K562 (cell line): Measurements from ENCODE around the gene DDX50. TPM values are rescaled to one million over a fixed set of nuclear protein-coding genes. Genes with fewer than 3 reads are reported as not detected.

ENCODE experiments used
- ARID1B ChIP-seq: fragments of 450-650 bp; IDR thresholded peaks from 2 replicates; pipeline ENCODE4 v1.6.1; 2016; ENCODE audit warnings: antibody characterized with exemption, mild to moderate bottlenecking, inconsistent platforms
- DMBX1 ChIP-seq: fragments of 250-450 bp; sonication (Bioruptor Pico); IDR thresholded peaks from 2 replicates; pipeline ENCODE4 v1.8.0; 2022; ENCODE audit warnings: inconsistent platforms, mild to moderate bottlenecking, moderate library complexity, borderline replicate concordance
- GTF2E2 ChIP-seq: fragments of 200-800 bp; sonication (Bioruptor generic); IDR thresholded peaks from 2 replicates; pipeline ENCODE4 v1.6.1; 2016; ENCODE audit warnings: missing genetic modification characterization, missing compliant biosample characterization
- HMG20B ChIP-seq: fragments of 250-450 bp; sonication (Bioruptor Pico); IDR thresholded peaks from 2 replicates; pipeline ENCODE4 v1.5.0; 2021; ENCODE audit warnings: mild to moderate bottlenecking
- HMGN3 ChIP-seq: IDR thresholded peaks from 2 replicates; pipeline ENCODE4 v1.6.1; 2011; ENCODE audit warnings: borderline replicate concordance, low read depth, mild to moderate bottlenecking, mixed read lengths, low read length; ENCODE audit not compliant: insufficient read length; ENCODE audit errors: extremely low read depth
- LCOR ChIP-seq: sonication (generic); formaldehyde crosslinking; IDR thresholded peaks from 2 replicates; pipeline ENCODE4 v1.8.0; 2022; ENCODE audit warnings: mild to moderate bottlenecking, missing genetic modification reagents
- MTA1 ChIP-seq: fragments of 450-650 bp; IDR thresholded peaks from 2 replicates; pipeline ENCODE4 v1.6.1; 2017; ENCODE audit warnings: borderline replicate concordance
- NEUROD1 ChIP-seq: fragments of 150-350 bp; IDR thresholded peaks from 2 replicates; pipeline ENCODE4 v1.6.1; 2014; ENCODE audit warnings: borderline replicate concordance, low read length, low read depth; ENCODE audit not compliant: partially characterized antibody
- NR2F6 ChIP-seq: fragments of 450-650 bp; formaldehyde crosslinking; IDR thresholded peaks from 2 replicates; pipeline ENCODE4 v1.4.0; 2020; ENCODE audit warnings: mild to moderate bottlenecking
- POLR2G ChIP-seq: fragments of 200-400 bp; formaldehyde crosslinking; IDR thresholded peaks from 2 replicates; pipeline ENCODE4 v1.6.1; 2017; ENCODE audit warnings: low read depth, mild to moderate bottlenecking, antibody characterized with exemption, low read length, moderate library complexity
- PTRF ChIP-seq: fragments of 450-650 bp; IDR thresholded peaks from 2 replicates; pipeline ENCODE4 v1.6.1; 2016; ENCODE audit warnings: mild to moderate bottlenecking, missing genetic modification characterization, missing compliant biosample characterization
- RBBP5 ChIP-seq: fragments of 200-600 bp; sonication (generic); IDR thresholded peaks from 2 replicates; pipeline ENCODE4 v1.6.1; 2012; ENCODE audit warnings: borderline replicate concordance, mild to moderate bottlenecking, low read length, control low read depth, inconsistent platforms; ENCODE audit not compliant: insufficient read depth, poor library complexity, severe bottlenecking
- RCOR1 ChIP-seq, 2 experiments: IDR thresholded peaks; 2 replicates each; pipeline ENCODE4 v1.6.1; 2012; ENCODE audit warnings: low read depth in 2 of 2, low read length in 2 of 2, borderline replicate concordance in 1 of 2, improper control_type of control experiment in 1 of 2
- SAFB ChIP-seq: fragments of 200-400 bp; formaldehyde crosslinking; IDR thresholded peaks from 2 replicates; pipeline ENCODE4 v1.6.1; 2017; ENCODE audit warnings: low read depth, low read length, borderline replicate concordance
- SMAD3 ChIP-seq: fragments of 450-650 bp; formaldehyde crosslinking; conservative IDR thresholded peaks from 2 replicates; pipeline ENCODE4 v1.4.0; 2020; ENCODE audit warnings: mild to moderate bottlenecking
- ZNF707 ChIP-seq: fragments of 250-450 bp; sonication (Bioruptor Pico); conservative IDR thresholded peaks from 2 replicates; pipeline ENCODE4 v1.8.0; 2022; ENCODE audit warnings: inconsistent platforms, mild to moderate bottlenecking, moderate library complexity
- polyA plus RNA-seq, 8 experiments: library from polyadenylated mRNA; depleted of rRNA in 4 of 8; stranded (reverse) in 5 of 8; unstranded in 3 of 8; fragments of >200 nt; fragmentation: Nextera tagmentation in 2 of 8; fragmentation: Illumina TruSeq in 1 of 8; extraction: Ambion mirVana in 2 of 8; extraction: Trizol in 1 of 8; gene quantifications; 2 replicates each; pipeline versions ENCODE4 v1.2.1 to v1.2.3, GENCODE V29; 2011 to 2014; ENCODE audit warnings: inconsistent platforms in 1 of 8, missing spikeins in 1 of 8
- total RNA-seq, 7 experiments: library from RNA; depleted of rRNA in 6 of 7; stranded (reverse); fragments of >200 nt in 6 of 7; fragmentation: Illumina TruSeq in 2 of 7; extraction: Trizol in 2 of 7; gene quantifications; 2 replicates each; pipeline versions ENCODE4 v1.2.1 to v1.2.3, GENCODE V29; 2011 to 2021; ENCODE audit warnings: low replicate concordance in 1 of 7
- TF ChIP-seq, protein P1 (sequence below): fragments of 250-450 bp; sonication (Bioruptor Pico); IDR thresholded peaks from 2 replicates; pipeline ENCODE4 v1.4.0; 2020
- TF ChIP-seq, protein P2 (sequence below): fragments of 450-650 bp; formaldehyde crosslinking; conservative IDR thresholded peaks from 2 replicates; pipeline ENCODE4 v1.4.0; 2022; ENCODE audit warnings: mild to moderate bottlenecking, missing genetic modification characterization
- TF ChIP-seq, protein P3 (sequence below), 2 experiments: IDR thresholded peaks in 1 of 2; conservative IDR thresholded peaks in 1 of 2; 2 replicates each; pipeline ENCODE4 v1.6.1; 2016; ENCODE audit warnings: low read depth in 2 of 2, mild to moderate bottlenecking in 1 of 2, missing compliant biosample characterization in 1 of 2, missing genetic modification characterization in 1 of 2, moderate library complexity in 1 of 2
- TF ChIP-seq, protein P4 (sequence below): fragments of 450-650 bp; formaldehyde crosslinking; IDR thresholded peaks from 2 replicates; pipeline ENCODE4 v1.4.0; 2020; ENCODE audit warnings: mild to moderate bottlenecking, moderate library complexity

DDX50 gene
- total and polyA plus RNA-seq, 9 of the 15 experiments (the other 6 are each of a cell fraction or from before 2014, with no cell fraction given) = 36.7 to 86.8 (median 57.4) TPM

DNA sequence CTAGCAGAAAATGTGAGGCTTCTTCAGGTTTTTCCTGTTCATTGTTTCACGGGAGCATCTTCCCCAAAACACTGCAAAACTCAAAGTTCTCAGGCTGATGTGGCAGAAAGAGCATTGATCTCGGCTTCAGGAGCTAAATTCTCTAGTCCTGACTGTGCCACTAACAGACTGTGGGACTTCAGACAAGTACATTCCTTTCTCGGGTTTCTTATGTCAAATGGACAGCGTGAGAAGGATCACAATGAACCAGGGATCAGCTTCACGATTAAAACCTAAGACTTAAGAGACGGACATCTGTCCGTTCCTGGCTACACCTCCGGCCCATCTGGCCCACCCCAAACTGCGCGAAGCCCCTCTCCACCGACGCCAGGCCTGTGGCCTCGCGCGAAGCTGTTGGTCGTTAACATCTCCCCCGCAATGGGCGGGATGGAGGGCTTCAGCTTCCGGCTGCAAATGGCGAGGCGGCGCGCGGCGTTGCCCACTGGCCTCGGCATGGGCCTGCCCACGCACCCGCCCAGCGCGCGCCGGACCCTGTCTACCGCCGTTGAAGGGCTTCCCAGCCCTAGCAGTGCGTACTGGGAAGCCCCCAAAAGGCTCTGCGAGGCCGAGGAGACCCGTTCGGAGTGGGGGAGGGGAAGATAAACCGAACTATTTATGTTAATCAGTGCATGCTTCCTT, 549 bp upstream of the DDX50 start (continued):
- TF ChIP-seq, protein P1, sequence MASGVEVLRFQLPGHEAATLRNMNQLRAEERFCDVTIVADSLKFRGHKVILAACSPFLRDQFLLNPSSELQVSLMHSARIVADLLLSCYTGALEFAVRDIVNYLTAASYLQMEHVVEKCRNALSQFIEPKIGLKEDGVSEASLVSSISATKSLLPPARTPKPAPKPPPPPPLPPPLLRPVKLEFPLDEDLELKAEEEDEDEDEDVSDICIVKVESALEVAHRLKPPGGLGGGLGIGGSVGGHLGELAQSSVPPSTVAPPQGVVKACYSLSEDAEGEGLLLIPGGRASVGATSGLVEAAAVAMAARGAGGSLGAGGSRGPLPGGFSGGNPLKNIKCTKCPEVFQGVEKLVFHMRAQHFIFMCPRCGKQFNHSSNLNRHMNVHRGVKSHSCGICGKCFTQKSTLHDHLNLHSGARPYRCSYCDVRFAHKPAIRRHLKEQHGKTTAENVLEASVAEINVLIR = no peak
- peak in 1 of 2 experiments; percentile 31; a peak in 2 of 4 replicates for TF ChIP-seq RCOR1 (IDR thresholded peaks at IDR 0.05; ENCODE audit: borderline replicate concordance in 1 of 2, low read depth in 2 of 2, low read length in 2 of 2)
- 0 out of 2 replicates have a peak, but pooled peaks have one; percentile 42 for TF ChIP-seq DMBX1 (CRISPR knock-in tag)
- TF ChIP-seq HMG20B (CRISPR knock-in tag) = no peak
- peak; percentile 63 for TF ChIP-seq HMGN3
- TF ChIP-seq NR2F6 (CRISPR knock-in tag) = no peak
- TF ChIP-seq, protein P2, sequence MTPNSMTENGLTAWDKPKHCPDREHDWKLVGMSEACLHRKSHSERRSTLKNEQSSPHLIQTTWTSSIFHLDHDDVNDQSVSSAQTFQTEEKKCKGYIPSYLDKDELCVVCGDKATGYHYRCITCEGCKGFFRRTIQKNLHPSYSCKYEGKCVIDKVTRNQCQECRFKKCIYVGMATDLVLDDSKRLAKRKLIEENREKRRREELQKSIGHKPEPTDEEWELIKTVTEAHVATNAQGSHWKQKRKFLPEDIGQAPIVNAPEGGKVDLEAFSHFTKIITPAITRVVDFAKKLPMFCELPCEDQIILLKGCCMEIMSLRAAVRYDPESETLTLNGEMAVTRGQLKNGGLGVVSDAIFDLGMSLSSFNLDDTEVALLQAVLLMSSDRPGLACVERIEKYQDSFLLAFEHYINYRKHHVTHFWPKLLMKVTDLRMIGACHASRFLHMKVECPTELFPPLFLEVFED = no peak
- peak; percentile 97 for TF ChIP-seq LCOR (CRISPR knock-in tag)
- no peak for TF ChIP-seq PTRF
- TF ChIP-seq SMAD3 (CRISPR knock-in tag) = peak; percentile 14; the same call in 1 of the 2 replicates
- TF ChIP-seq ZNF707 (CRISPR knock-in tag) = no peak
- TF ChIP-seq RBBP5 = peak; percentile 57
- TF ChIP-seq, protein P3, sequence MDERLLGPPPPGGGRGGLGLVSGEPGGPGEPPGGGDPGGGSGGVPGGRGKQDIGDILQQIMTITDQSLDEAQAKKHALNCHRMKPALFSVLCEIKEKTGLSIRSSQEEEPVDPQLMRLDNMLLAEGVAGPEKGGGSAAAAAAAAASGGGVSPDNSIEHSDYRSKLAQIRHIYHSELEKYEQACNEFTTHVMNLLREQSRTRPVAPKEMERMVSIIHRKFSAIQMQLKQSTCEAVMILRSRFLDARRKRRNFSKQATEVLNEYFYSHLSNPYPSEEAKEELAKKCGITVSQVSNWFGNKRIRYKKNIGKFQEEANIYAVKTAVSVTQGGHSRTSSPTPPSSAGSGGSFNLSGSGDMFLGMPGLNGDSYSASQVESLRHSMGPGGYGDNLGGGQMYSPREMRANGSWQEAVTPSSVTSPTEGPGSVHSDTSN (CRISPR knock-in tag; IDR thresholded peaks at IDR 0.05; ENCODE audit: low read depth) = no peak
- TF ChIP-seq, protein P3 (tag; conservative IDR thresholded peaks at IDR 0.05; ENCODE audit: low read depth) = no peak
- TF ChIP-seq NEUROD1 = no peak
- 0 out of 2 replicates have a peak, but pooled peaks have one; percentile 26 for TF ChIP-seq SAFB
- TF ChIP-seq POLR2G = peak; percentile 89
- 0 out of 2 replicates have a peak, but pooled peaks have one; percentile 30 for TF ChIP-seq ARID1B
- TF ChIP-seq GTF2E2 (tag) = peak; percentile 99
- 0 out of 2 replicates have a peak, but pooled peaks have one; percentile 61 for TF ChIP-seq MTA1
- TF ChIP-seq, protein P4, sequence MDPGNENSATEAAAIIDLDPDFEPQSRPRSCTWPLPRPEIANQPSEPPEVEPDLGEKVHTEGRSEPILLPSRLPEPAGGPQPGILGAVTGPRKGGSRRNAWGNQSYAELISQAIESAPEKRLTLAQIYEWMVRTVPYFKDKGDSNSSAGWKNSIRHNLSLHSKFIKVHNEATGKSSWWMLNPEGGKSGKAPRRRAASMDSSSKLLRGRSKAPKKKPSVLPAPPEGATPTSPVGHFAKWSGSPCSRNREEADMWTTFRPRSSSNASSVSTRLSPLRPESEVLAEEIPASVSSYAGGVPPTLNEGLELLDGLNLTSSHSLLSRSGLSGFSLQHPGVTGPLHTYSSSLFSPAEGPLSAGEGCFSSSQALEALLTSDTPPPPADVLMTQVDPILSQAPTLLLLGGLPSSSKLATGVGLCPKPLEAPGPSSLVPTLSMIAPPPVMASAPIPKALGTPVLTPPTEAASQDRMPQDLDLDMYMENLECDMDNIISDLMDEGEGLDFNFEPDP (CRISPR knock-in tag) = no peak
